Measurements from ENCODE around the gene CDK13. TPM values are rescaled to one million over a fixed set of nuclear protein-coding genes. Genes with fewer than 3 reads are reported as not detected.

The CDK13 gene
- total and polyA plus RNA-seq, 8 donors, result 38.0 to 79.8 (median 72.4) TPM

DNA sequence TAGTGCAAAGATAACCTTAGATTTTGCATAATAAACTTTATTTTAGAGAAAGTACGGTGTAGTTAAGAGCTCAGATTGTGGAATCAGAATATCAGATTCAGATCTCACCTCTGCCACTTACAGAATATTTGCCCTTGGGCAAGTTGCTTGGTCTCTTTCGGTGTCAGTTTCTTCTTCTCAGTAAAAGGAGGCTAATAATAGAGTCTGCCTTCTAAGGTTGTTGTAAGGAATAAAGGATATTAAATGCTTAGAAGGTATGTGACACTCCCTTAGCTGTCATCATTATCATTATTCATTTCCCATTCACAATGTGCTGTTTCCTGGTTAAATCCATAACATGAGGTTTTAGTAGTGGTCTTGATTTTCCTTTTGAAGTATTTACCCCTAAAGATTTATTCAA, 142.1 kb downstream of the CDK13 start:
- intact Hi-C loops (cut with DNase I), result no loop called here
- no peaks in the 10 kb centered on the region for H3K4me1 ChIP-seq
- H3K9me3 ChIP-seq, result no peaks in the 10 kb centered on the region
- DNase-seq, result no peak
- no peaks in the 10 kb centered on the region for H3K27me3 ChIP-seq
- H3K4me3 ChIP-seq, result no peak overlapping the region
- no peak overlapping the region for H3K27ac ChIP-seq
- no peak for ATAC-seq
- TF ChIP-seq, protein P1, sequence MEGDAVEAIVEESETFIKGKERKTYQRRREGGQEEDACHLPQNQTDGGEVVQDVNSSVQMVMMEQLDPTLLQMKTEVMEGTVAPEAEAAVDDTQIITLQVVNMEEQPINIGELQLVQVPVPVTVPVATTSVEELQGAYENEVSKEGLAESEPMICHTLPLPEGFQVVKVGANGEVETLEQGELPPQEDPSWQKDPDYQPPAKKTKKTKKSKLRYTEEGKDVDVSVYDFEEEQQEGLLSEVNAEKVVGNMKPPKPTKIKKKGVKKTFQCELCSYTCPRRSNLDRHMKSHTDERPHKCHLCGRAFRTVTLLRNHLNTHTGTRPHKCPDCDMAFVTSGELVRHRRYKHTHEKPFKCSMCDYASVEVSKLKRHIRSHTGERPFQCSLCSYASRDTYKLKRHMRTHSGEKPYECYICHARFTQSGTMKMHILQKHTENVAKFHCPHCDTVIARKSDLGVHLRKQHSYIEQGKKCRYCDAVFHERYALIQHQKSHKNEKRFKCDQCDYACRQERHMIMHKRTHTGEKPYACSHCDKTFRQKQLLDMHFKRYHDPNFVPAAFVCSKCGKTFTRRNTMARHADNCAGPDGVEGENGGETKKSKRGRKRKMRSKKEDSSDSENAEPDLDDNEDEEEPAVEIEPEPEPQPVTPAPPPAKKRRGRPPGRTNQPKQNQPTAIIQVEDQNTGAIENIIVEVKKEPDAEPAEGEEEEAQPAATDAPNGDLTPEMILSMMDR (IDR thresholded peaks at IDR 0.05), result no peak
- peaks cover 0 to 69% of the 10 kb centered on the region in 2 donors for H3K36me3 ChIP-seq

DNA sequence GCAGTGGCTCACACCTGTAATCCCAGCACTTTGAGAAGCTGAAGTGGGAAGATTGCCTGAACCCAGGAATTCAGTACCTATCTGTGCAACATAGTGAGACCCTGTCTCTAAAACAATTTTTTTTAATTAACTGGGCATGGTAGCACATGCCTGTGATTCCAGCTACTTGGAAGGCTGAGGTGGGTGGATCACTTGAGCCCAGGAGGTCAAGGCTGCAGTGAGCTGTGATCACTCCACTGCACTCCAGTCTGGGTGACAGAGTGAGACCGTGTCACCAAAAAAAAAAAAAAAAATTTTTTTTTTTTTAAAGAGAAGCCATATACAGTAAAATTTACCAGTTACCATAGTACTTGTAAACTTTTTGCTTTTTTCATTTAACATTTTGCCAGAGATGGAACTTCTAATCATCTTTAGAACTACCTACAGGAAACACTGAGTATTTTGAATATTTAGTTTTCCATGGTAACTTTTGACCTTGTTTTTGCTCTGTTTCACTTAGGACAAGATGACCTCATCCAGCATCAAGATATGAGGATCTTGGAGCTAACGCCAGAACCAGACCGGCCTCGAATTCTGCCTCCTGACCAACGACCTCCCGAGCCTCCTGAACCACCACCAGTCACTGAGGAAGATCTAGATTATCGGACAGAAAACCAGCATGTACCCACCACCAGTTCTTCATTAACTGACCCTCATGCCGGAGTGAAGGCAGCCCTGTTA, 143.7 kb downstream of the CDK13 start:
- H3K9me3 ChIP-seq, result no peaks in the 10 kb centered on the region
- TF ChIP-seq, protein P1 (IDR thresholded peaks at IDR 0.05), result no peak
- H3K36me3 ChIP-seq, result peaks cover 0 to 53% of the 10 kb centered on the region in 2 donors
- H3K4me1 ChIP-seq, result no peaks in the 10 kb centered on the region
- H3K4me3 ChIP-seq, result no peak overlapping the region
- ATAC-seq, result no peak
- H3K27me3 ChIP-seq, result no peaks in the 10 kb centered on the region
- no peak for DNase-seq
- intact Hi-C loops (cut with DNase I), result no loop called here
- no peak overlapping the region for H3K27ac ChIP-seq

DNA sequence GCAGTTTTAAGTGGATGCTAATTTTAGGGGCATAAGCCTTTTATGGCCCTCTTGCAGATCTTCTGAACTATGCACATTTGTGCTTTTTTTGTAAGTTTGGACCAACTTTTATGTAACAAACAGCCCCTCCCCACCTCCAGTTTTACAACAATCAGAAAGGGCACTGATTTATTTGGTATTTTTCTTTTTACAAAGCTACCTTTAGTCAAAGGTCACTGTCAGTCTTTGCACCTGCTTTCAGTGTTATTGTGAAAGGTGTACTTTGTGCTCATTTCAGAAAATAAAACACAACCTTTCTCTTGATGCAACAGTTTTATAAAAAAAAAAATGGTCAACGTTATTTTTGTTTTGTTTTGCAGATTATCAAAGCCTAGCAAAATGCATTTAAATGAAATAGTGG, 145.2 kb downstream of the CDK13 start:
- peaks cover 0 to 47% of the 10 kb centered on the region in 2 donors for H3K36me3 ChIP-seq
- H3K4me1 ChIP-seq, result no peaks in the 10 kb centered on the region
- no peak for DNase-seq
- ATAC-seq, result no peak
- TF ChIP-seq, protein P1 (IDR thresholded peaks at IDR 0.05), result no peak
- H3K4me3 ChIP-seq, result no peak overlapping the region
- no peak overlapping the region for H3K27ac ChIP-seq
- intact Hi-C loops (cut with DNase I), result no loop called here
- H3K9me3 ChIP-seq, result no peaks in the 10 kb centered on the region
- no peaks in the 10 kb centered on the region for H3K27me3 ChIP-seq

DNA sequence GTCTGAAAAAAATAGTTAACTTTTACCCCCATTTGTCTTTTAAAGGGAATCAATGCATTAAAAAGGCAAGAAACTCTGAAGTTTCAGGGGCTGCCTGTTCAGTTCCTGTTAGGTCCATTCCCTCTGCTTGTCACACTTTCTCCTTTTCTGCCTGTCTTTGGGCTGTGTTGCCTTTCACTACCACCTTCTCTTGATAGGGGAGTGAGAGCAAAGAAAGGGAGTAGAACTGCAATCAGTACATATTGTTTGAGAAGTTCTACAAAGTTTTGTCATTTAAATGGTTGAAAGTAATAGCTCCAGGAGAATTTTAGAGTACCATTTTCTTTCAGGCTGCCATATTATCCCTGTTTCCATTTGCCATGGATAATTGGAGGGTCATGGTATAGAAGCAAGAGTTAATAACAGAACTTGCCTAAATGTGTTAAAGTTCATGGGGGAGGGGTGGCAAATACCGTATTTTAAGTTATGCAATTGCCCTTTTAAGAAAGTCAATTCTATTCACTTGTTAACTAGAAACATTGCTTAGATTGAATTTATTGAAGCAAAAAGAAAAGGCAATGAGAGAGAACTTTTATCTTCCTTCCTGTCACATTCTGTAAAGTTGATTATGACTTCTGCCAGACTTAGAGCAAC, 145.8 kb downstream of the CDK13 start:
- H3K9me3 ChIP-seq, result no peaks in the 10 kb centered on the region
- no peak overlapping the region for H3K4me3 ChIP-seq
- peaks cover 0 to 41% of the 10 kb centered on the region in 2 donors for H3K36me3 ChIP-seq
- H3K4me1 ChIP-seq, result no peaks in the 10 kb centered on the region
- no peak for ATAC-seq
- no peak for DNase-seq
- H3K27ac ChIP-seq, result no peak overlapping the region
- no peaks in the 10 kb centered on the region for H3K27me3 ChIP-seq
- TF ChIP-seq, protein P1 (IDR thresholded peaks at IDR 0.05), result no peak
- intact Hi-C loops (cut with DNase I), result no loop called here

DNA sequence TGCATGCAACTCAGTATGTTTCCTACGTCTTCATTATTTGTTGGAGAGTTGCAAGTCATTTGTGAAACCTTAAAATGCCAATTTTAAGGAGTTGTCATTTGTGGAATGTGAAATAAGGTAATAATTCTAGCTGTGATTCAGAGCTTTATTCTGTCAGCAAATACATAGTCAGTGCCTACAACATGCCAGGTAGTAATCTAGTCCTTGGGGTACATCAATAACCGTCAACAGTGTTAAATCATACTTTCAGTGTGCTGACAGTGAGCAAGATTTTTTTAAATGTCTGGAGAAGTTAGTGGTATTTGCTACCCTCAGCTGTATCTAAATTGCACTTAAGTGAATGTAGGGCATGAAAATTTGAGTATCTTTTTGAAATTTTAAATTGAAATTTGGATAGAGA, 147.7 kb downstream of the CDK13 start:
- no peak overlapping the region for H3K4me3 ChIP-seq
- DNase-seq (no peak), ATAC-seq (no peak)
- no peak overlapping the region for H3K27ac ChIP-seq
- peaks cover 0 to 24% of the 10 kb centered on the region in 2 donors for H3K36me3 ChIP-seq
- intact Hi-C loops (cut with DNase I), result no loop called here
- TF ChIP-seq, protein P1 (IDR thresholded peaks at IDR 0.05), result no peak
- H3K4me1 ChIP-seq, result no peaks in the 10 kb centered on the region
- H3K9me3 ChIP-seq, result no peaks in the 10 kb centered on the region
- H3K27me3 ChIP-seq, result no peaks in the 10 kb centered on the region
